Lung (tissue), 12 donors: ENCODE measurements around the gene PDLIM4. TPM values are rescaled to one million over a fixed set of nuclear protein-coding genes. Genes with fewer than 3 reads are reported as not detected.

Experiments
- ATAC-seq: fragments of 200-7000 bp; cut with Tn5 transposase; one replicate; pipeline ENCODE4 v1.9.1; 2020; ENCODE audit warnings: moderate number of reproducible peaks; ENCODE audit not compliant: insufficient read depth, low FRiP score
- DNase-seq, 3 donors: peaks; one replicate each; pipeline ENCODE4 v3.0.0-alpha.2; 2013 to 2017
- H3K27ac ChIP-seq, 2 donors: one replicate each; pipeline ENCODE4 v1.5.1; 2013; ENCODE audit warnings: mild to moderate bottlenecking in 2 of 2, moderate library complexity in 2 of 2, control low read depth in 1 of 2, inconsistent platforms in 1 of 2, low read depth in 1 of 2, low read length in 1 of 2
- H3K27me3 ChIP-seq, 3 donors: one replicate each; pipeline ENCODE4 v1.5.1; 2013; ENCODE audit warnings: low read length in 2 of 3; ENCODE audit not compliant: control insufficient read depth in 3 of 3, insufficient read depth in 3 of 3
- H3K36me3 ChIP-seq, 4 donors: one replicate each; pipeline ENCODE4 v1.5.1; 2013; ENCODE audit warnings: low read length in 4 of 4, mild to moderate bottlenecking in 1 of 4, moderate library complexity in 1 of 4; ENCODE audit not compliant: control insufficient read depth in 4 of 4, insufficient read depth in 4 of 4
- H3K4me1 ChIP-seq, 5 donors: one replicate each; pipeline ENCODE4 v1.5.1; 2013; ENCODE audit warnings: low read length in 5 of 5, mild to moderate bottlenecking in 2 of 5, moderate library complexity in 1 of 5; ENCODE audit not compliant: control insufficient read depth in 5 of 5, insufficient read depth in 5 of 5
- H3K4me3 ChIP-seq: one replicate; pipeline ENCODE4 v1.5.1; 2013; ENCODE audit warnings: mild to moderate bottlenecking, control low read depth, moderate library complexity
- H3K9ac ChIP-seq, 2 donors: one replicate each; pipeline ENCODE4 v1.5.1; 2013; ENCODE audit warnings: low read length in 2 of 2, control low read depth in 1 of 2; ENCODE audit not compliant: insufficient read depth in 1 of 2
- H3K9me3 ChIP-seq, 4 donors: one replicate each; pipeline ENCODE4 v1.5.1; 2013; ENCODE audit warnings: low read length in 3 of 4, mild to moderate bottlenecking in 1 of 4, moderate library complexity in 1 of 4; ENCODE audit not compliant: control insufficient read depth in 4 of 4, insufficient read depth in 3 of 4
- CTCF ChIP-seq: IDR thresholded peaks from 2 replicates; pipeline ENCODE4 v1.5.1; 2012; ENCODE audit warnings: mild to moderate bottlenecking; ENCODE audit errors: control extremely low read depth, extremely low read depth
- WGBS, 2 donors: extraction: QIAGEN DNeasy Blood & Tissue Kit; methylation state at CpG; one replicate each; pipeline ENCODE4 v1.1.7; 2013; 5-methylcytosine and 5-hydroxymethylcytosine counted together
- polyA plus RNA-seq, 2 donors: library from polyadenylated mRNA; stranded (reverse); fragments of 200-250 nt; gene quantifications; one replicate each; pipeline ENCODE4 v1.2.1, GENCODE V29; 2013
- total RNA-seq, 2 donors: library from RNA; depleted of rRNA in 1 of 2; stranded (reverse); fragments of >200 nt in 1 of 2; gene quantifications; one replicate each; pipeline ENCODE4 v1.2.1, GENCODE V29; 2014 to 2021
- donor health status: control.
- donor health status: control.
- donor health status: Bipolar disorder and iron deficiency.
- donor health status: healthy.
- donor health status: DM: yes; HTN: yes; CAD: no.

PDLIM4 gene
- total and polyA plus RNA-seq, 4 donors, result 7.3 to 13.8 (median 9.6) TPM

GRCh38 chr5:132315529-132316067, 58.1 kb downstream of the PDLIM4 start:
- Histone ChIP-seq H3K9me3 (no peaks in the 10 kb centered on the region), H3K4me3 (no peak overlapping the region), H3K4me1 (peaks cover 0 to 8% (median 0%) of the 10 kb centered on the region in 5 donors), H3K27ac (no peak overlapping the region), H3K36me3 (peaks cover 0 to 7% (median 0%) of the 10 kb centered on the region in 4 donors), H3K9ac (no peak overlapping the region), H3K27me3 (no peaks in the 10 kb centered on the region)
- TF ChIP-seq CTCF, result no peak
- ATAC-seq (no peak), DNase-seq (peak in 1 of 3 donors; percentile 19)
- WGBS, 2 donors, result 80 to 83% methylated on average over 5 of the region's 5 CpGs

GRCh38 chr5:132319975-132320374, 62.5 kb downstream of the PDLIM4 start:
- Histone ChIP-seq H3K27ac (no peak overlapping the region), H3K9ac (no peak overlapping the region), H3K4me3 (no peak overlapping the region), H3K36me3 (peaks cover 0 to 6% (median 3%) of the 10 kb centered on the region in 4 donors), H3K9me3 (peaks cover 0 to 3% (median 0%) of the 10 kb centered on the region in 4 donors), H3K27me3 (no peaks in the 10 kb centered on the region), H3K4me1 (peaks cover 2 to 8% (median 6%) of the 10 kb centered on the region in 5 donors)
- WGBS, 2 donors, result 93 to 96% methylated on average over 1 of the region's 1 CpG
- no peak for DNase-seq
- no peak for ATAC-seq
- TF ChIP-seq CTCF, result no peak

- Histone ChIP-seq H3K27ac (no peak overlapping the region), H3K9ac (no peak overlapping the region), H3K27me3 (no peaks in the 10 kb centered on the region), H3K36me3 (peaks cover 0 to 6% (median 3%) of the 10 kb centered on the region in 4 donors), H3K4me1 (peaks cover 2 to 8% (median 6%) of the 10 kb centered on the region in 5 donors), H3K4me3 (no peak overlapping the region), H3K9me3 (peaks cover 0 to 3% (median 0%) of the 10 kb centered on the region in 4 donors)
- DNase-seq, result no peak
- 99 to 100% methylated on average over 3 of the region's 3 CpGs for WGBS, 2 donors
- no peak for ATAC-seq
- no peak for TF ChIP-seq CTCF
Observed at GRCh38 chr5:132321109-132321721, 63.7 kb downstream of the PDLIM4 start.
